Aorta (tissue), 5 donors: ENCODE data around the gene HOXB2. TPM values are rescaled to one million over a fixed set of nuclear protein-coding genes. Genes with fewer than 3 reads are reported as not detected.

Experiments
- ATAC-seq: fragments of 200-7000 bp; cut with Tn5 transposase; one replicate; pipeline ENCODE4 v1.9.1; 2022; ENCODE audit warnings: moderate library complexity; ENCODE audit not compliant: low FRiP score
- DNase-seq, 2 donors: peaks; one replicate each; pipeline ENCODE4 v3.0.0-alpha.2; 2020
- H3K27ac ChIP-seq, 2 donors: one replicate each; pipeline ENCODE4 v1.5.1; 2013; ENCODE audit warnings: low read length in 2 of 2, mild to moderate bottlenecking in 2 of 2, moderate library complexity in 2 of 2, control low read depth in 1 of 2, inconsistent platforms in 1 of 2, low read depth in 1 of 2
- H3K27me3 ChIP-seq, 2 donors: one replicate each; pipeline ENCODE4 v1.6.1; 2013; ENCODE audit warnings: control low read depth in 1 of 2, low read length in 1 of 2, mild to moderate bottlenecking in 1 of 2, moderate library complexity in 1 of 2; ENCODE audit not compliant: insufficient read depth in 2 of 2, control insufficient read depth in 1 of 2
- H3K36me3 ChIP-seq, 2 donors: one replicate each; pipeline ENCODE4 v1.6.1; 2013; ENCODE audit warnings: control low read depth in 1 of 2, low read length in 1 of 2, mild to moderate bottlenecking in 1 of 2; ENCODE audit not compliant: insufficient read depth in 2 of 2, control insufficient read depth in 1 of 2
- H3K4me1 ChIP-seq, 2 donors: one replicate each; pipeline ENCODE4 v1.6.1; 2013; ENCODE audit warnings: low read length in 2 of 2, control low read depth in 1 of 2, mild to moderate bottlenecking in 1 of 2, moderate library complexity in 1 of 2; ENCODE audit not compliant: insufficient read depth in 2 of 2, control insufficient read depth in 1 of 2
- H3K4me3 ChIP-seq, 2 donors: one replicate each; pipeline ENCODE4 v1.5.1; 2013; ENCODE audit warnings: low read length in 2 of 2, control low read depth in 1 of 2, mild to moderate bottlenecking in 1 of 2
- H3K9me3 ChIP-seq: one replicate; pipeline ENCODE4 v1.6.1; 2013; ENCODE audit warnings: mild to moderate bottlenecking, low read length; ENCODE audit not compliant: control insufficient read depth
- WGBS, 2 donors: extraction: QIAGEN DNeasy Blood & Tissue Kit; methylation state at CpG; one replicate each; pipeline ENCODE4 v1.1.7; 2013; 5-methylcytosine and 5-hydroxymethylcytosine counted together
- intact Hi-C, 2 donors: fragments of 100-400 bp; cut with DNase I; formaldehyde crosslinking; loops; one replicate each; pipeline versions ENCODE4 v1.14.2 to v1.15.0; 2022
- polyA plus RNA-seq, 2 donors: library from polyadenylated mRNA; stranded (reverse); fragments of 200-250 nt; gene quantifications; one replicate each; pipeline ENCODE4 v1.2.3, GENCODE V29; 2013
- total RNA-seq, 2 donors: library from RNA; stranded (reverse); fragmentation: NEBNext Ultra II Directional; extraction: Animal tissue kit (Norgen Biotek cat#: 25700); gene quantifications; one replicate each; pipeline ENCODE4 v1.2.1, GENCODE V29; 2021
- donor health status: healthy with polysubstance abuse.
- donor health status: Bipolar disorder and iron deficiency.
- donor health status: DM: no; HTN: no; CAD: no.
- donor health status: DM: no; HTN: no; CAD: no.
- donor health status: DM: yes; HTN: yes; CAD: no.

HOXB2 gene
- total and polyA plus RNA-seq, 4 donors, result 7.6 to 61.0 (median 31.2) TPM

DNA sequence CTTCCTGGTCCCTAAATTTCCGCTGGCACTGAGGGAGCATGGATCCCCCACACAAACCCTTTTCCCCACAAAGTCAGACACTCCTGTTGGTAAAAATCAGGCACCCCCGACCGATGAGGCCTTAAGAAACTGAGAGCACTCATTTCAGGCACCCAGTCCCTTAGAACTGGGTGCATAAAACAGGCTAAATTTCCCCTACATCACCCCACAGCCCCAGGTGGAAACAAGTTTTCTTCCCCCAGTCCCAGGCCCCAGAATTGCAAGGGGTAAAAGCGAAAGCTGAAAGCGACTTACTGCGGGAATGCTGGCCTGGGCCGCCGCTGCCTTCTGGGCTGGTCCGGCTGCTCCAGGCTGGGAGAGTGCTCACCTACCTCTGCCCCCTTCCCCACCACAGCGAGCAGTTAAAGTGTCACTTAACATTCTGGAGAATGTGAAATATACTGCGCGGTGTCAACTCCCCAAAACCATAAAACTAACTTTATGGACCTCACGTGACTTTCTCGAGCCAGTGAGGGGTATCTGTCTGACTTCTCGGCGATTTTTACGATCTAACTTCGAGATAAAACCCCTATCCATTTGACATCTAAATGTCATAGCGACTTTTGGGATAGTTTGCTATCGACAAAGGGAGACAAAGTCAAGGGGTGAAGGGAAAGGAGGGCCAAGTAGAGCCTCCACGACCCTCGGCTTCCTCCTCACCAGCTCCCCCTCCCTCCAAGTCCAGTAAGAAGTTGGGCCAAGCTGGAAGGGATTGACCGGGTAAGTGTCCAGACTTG lies 45.1 kb upstream of the HOXB2 start, which contains the start of gene HOXB3:
Gene HOXB3 (minus strand): TSS at position 411 of the 776 bp plus-strand sequence. CDS start 37,767 bp downstream, outside the sequence.
- no peaks in the 10 kb centered on the region for H3K4me1 ChIP-seq
- no peak within 1 kb of the TSS for H3K4me3 ChIP-seq
- intact Hi-C loops, result loop anchor here (5.0 to 10.0 kb wide), 2 partner anchors 238 to 565 kb away; no protein-coding TSS in a partner anchor
- WGBS, 2 donors, result 87 to 91% methylated on average over 23 of the region's 23 CpGs
- ATAC-seq, result no peak
- H3K36me3 ChIP-seq, result no peaks in the 10 kb centered on the region
- H3K27ac ChIP-seq, result no peak within 1 kb of the TSS
- no peaks in the 10 kb centered on the region for H3K9me3 ChIP-seq
- H3K27me3 ChIP-seq, result no peaks in the 10 kb centered on the region
- no peak for DNase-seq

- Histone ChIP-seq H3K4me1 (no peaks in the 10 kb centered on the region), H3K27ac (no peak overlapping the region), H3K27me3 (no peaks in the 10 kb centered on the region), H3K36me3 (no peaks in the 10 kb centered on the region), H3K4me3 (no peak overlapping the region), H3K9me3 (no peaks in the 10 kb centered on the region)
- ATAC-seq (no peak), DNase-seq (no peak)
- WGBS, 2 donors, result 79 to 93% methylated on average over 10 of the region's 10 CpGs
- intact Hi-C loops, result no loop called here
Measured at GRCh38 chr17:48589060-48589830, 44.3 kb upstream of the HOXB2 start.

DNA sequence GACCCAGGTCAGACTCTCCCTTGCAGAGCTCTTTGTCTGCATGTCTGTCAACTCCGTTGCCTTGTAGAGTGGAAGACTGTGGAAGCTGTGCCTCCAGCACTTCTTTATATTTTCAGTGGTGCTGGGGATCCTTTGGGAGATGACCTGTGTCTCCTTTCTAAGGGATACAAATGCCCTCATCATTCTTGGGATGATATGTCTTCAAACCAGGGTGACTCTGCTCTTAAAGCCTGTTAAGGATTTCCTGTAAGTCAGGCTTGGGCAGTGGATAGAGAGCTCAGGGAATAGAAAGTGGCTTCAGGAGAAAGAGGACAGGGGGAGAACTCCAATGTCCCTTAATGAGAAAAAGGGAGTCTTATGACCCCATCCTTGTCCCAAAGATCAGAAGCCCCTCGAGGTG lies 43.6 kb upstream of the HOXB2 start:
- Histone ChIP-seq H3K9me3 (no peaks in the 10 kb centered on the region), H3K4me1 (no peaks in the 10 kb centered on the region), H3K27ac (no peak overlapping the region), H3K36me3 (no peaks in the 10 kb centered on the region), H3K4me3 (no peak overlapping the region), H3K27me3 (no peaks in the 10 kb centered on the region)
- intact Hi-C loops, result no loop called here
- 67 to 81% methylated on average over 2 of the region's 2 CpGs for WGBS, 2 donors
- ATAC-seq (no peak), DNase-seq (no peak)

- Histone ChIP-seq H3K36me3 (no peaks in the 10 kb centered on the region), H3K27ac (no peak overlapping the region), H3K4me1 (no peaks in the 10 kb centered on the region), H3K27me3 (no peaks in the 10 kb centered on the region), H3K4me3 (no peak overlapping the region), H3K9me3 (no peaks in the 10 kb centered on the region)
- no peak for DNase-seq
- intact Hi-C loops, result no loop called here
- WGBS, 2 donors, result 83 to 85% methylated on average over 2 of the region's 2 CpGs
- no peak for ATAC-seq
Measured at GRCh38 chr17:48588074-48588415, 43.1 kb upstream of the HOXB2 start.

- no peaks in the 10 kb centered on the region for H3K9me3 ChIP-seq
- no peak overlapping the region for H3K27ac ChIP-seq
- ATAC-seq (no peak), DNase-seq (no peak)
- intact Hi-C loops, result no loop called here
- H3K4me1 ChIP-seq, result no peaks in the 10 kb centered on the region
- no peak overlapping the region for H3K4me3 ChIP-seq
- H3K36me3 ChIP-seq, result no peaks in the 10 kb centered on the region
- H3K27me3 ChIP-seq, result no peaks in the 10 kb centered on the region
- WGBS, 2 donors, result 73 to 84% methylated on average over 5 of the region's 5 CpGs
Measured at GRCh38 chr17:48587276-48588073, 42.6 kb upstream of the HOXB2 start.

DNA sequence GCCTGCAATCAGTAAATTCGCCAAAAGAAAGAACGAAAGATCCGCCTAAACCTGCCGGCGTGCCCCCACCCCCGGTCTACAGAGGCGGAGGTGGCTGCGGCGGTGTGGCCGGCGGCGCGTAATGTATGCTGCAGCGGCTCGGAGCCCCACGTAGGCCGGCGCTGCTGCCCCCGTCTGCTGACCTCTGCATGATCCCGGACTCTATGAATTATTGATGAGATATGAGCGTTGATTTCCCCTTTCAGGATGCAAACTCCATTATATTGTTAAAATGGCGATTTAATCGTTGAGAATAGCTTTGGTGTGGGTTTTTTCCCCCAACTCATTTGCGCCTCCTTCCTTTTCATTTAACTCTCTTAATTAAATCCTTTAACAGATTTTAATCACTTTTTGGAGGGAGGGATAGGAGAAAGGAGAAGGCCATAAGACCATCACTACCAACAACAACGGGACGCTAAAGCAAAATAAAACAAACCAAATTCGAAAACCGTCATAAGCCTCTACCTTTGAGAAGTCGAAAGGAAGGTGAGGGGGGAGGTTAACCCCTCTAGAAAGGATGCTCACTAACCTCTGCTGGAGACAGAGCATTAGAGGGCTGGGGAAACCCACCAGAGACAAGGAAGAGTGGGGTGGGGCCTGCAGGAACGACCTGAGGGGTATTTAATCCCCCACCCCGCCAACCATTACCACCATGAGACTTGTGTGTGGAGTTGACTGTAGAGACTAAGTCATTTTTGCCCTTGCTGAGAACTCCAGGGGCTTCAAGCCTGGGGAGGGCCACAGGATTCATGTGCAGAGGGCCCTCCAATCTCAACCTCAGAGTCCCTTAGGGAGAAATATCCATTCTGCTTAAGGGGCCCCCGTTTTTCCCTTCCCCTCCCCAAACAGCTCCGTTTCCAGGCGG lies 41.7 kb upstream of the HOXB2 start:
- no peaks in the 10 kb centered on the region for H3K36me3 ChIP-seq
- no peak overlapping the region for H3K27ac ChIP-seq
- 51 to 71% methylated on average over 34 of the region's 34 CpGs for WGBS, 2 donors
- no peaks in the 10 kb centered on the region for H3K27me3 ChIP-seq
- H3K9me3 ChIP-seq, result no peaks in the 10 kb centered on the region
- no peak overlapping the region for H3K4me3 ChIP-seq
- H3K4me1 ChIP-seq, result no peaks in the 10 kb centered on the region
- intact Hi-C loops, result no loop called here
- ATAC-seq, result no peak
- no peak for DNase-seq

DNA sequence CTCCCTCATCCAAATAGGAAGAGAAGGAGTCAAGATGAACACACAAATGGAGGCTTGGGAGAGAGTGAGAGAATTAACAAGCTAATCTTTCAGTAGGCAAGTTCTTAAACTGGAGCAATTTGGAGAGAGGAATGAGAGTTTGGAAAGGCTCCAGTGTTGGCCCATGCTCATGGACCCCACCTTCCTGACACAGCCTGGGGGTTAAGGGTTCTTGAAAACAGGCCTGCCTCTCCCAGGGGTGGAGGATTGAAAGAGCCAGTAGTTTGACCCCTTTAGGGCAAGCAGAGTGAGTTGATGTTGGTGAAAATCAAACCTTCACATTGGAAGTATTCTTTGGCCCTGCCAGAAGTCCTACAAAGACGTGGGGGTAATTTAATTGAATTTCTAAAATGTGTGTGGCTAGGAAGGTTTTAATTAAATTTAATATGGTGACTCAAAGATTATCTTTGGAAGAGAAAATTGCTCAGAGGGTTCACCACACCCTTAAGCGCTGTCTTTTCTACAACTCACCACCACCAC lies 39.4 kb upstream of the HOXB2 start:
- H3K4me1 ChIP-seq, result no peaks in the 10 kb centered on the region
- no peak for DNase-seq
- 60 to 64% methylated on average over 2 of the region's 2 CpGs for WGBS, 2 donors

More for the DNA sequence above, 39.4 kb upstream of the HOXB2 start:
- H3K4me3 ChIP-seq, result no peak overlapping the region
- intact Hi-C loops, result no loop called here
- no peaks in the 10 kb centered on the region for H3K27me3 ChIP-seq
- H3K36me3 ChIP-seq, result no peaks in the 10 kb centered on the region
- no peak overlapping the region for H3K27ac ChIP-seq
- H3K9me3 ChIP-seq, result no peaks in the 10 kb centered on the region
- no peak for ATAC-seq
